Mesenchymal stem cell (in vitro differentiated cells and primary cell): Measurements from ENCODE around the gene FRMD4A.

Source experiments
- DNase-seq: peaks from one replicate; pipeline ENCODE4 v3.0.0-alpha.2; 2013
- H2AFZ ChIP-seq: one replicate; pipeline ENCODE4 v1.6.1; 2013; ENCODE audit warnings: low read depth, mild to moderate bottlenecking, control low read depth, inconsistent platforms, low read length, moderate library complexity
- H2AK5ac ChIP-seq: 2 replicates; pipeline ENCODE4 v1.6.1; 2013; ENCODE audit warnings: low read length, moderate library complexity, mild to moderate bottlenecking, inconsistent platforms; ENCODE audit not compliant: severe bottlenecking
- H2BK120ac ChIP-seq: one replicate; pipeline ENCODE4 v1.6.1; 2013; ENCODE audit warnings: low read depth, mild to moderate bottlenecking, inconsistent platforms, low read length, moderate library complexity
- H2BK12ac ChIP-seq, 2 experiments: one replicate each; pipeline ENCODE4 v1.6.1; 2013; ENCODE audit warnings: inconsistent platforms in 2 of 2, low read length in 2 of 2, mild to moderate bottlenecking in 2 of 2, moderate library complexity in 2 of 2, control low read depth in 1 of 2
- H2BK15ac ChIP-seq: one replicate; pipeline ENCODE4 v1.6.1; 2013; ENCODE audit warnings: mild to moderate bottlenecking, low read depth, inconsistent platforms; ENCODE audit not compliant: poor library complexity, severe bottlenecking
- H2BK5ac ChIP-seq: 2 replicates; pipeline ENCODE4 v1.6.1; 2013; ENCODE audit warnings: low read depth, mild to moderate bottlenecking, low read length, control low read depth, inconsistent platforms; ENCODE audit not compliant: poor library complexity, severe bottlenecking
- H3K14ac ChIP-seq, 2 experiments: one replicate each; pipeline ENCODE4 v1.6.1; 2013; ENCODE audit warnings: inconsistent platforms in 2 of 2, low read length in 2 of 2, control low read depth in 1 of 2, mild to moderate bottlenecking in 1 of 2, moderate library complexity in 1 of 2
- H3K18ac ChIP-seq, 2 experiments: one replicate each; pipeline ENCODE4 v1.6.1; 2013; ENCODE audit warnings: inconsistent platforms in 2 of 2, low read length in 2 of 2, control low read depth in 1 of 2, low read depth in 1 of 2, mild to moderate bottlenecking in 1 of 2
- H3K23ac ChIP-seq, 2 experiments: one replicate each; pipeline ENCODE4 v1.6.1; 2013; ENCODE audit warnings: inconsistent platforms in 2 of 2, low read length in 2 of 2, mild to moderate bottlenecking in 2 of 2, moderate library complexity in 2 of 2, control low read depth in 1 of 2
- H3K27ac ChIP-seq: 2 replicates; pipeline ENCODE4 v1.5.1; 2013; ENCODE audit warnings: mild to moderate bottlenecking, moderate library complexity, low read length, control low read depth, inconsistent platforms; ENCODE audit not compliant: poor library complexity, severe bottlenecking
- H3K27me3 ChIP-seq, 2 experiments: 2 replicates each; pipeline versions ENCODE4 v1.6.1 to v1.7.0; 2013; ENCODE audit warnings: low read length in 2 of 2, mild to moderate bottlenecking in 2 of 2, moderate library complexity in 2 of 2, control low read depth in 1 of 2, inconsistent platforms in 1 of 2; ENCODE audit not compliant: control insufficient read depth in 1 of 2, insufficient read depth in 1 of 2
- H3K36me3 ChIP-seq, 2 experiments: 2 replicates each; pipeline versions ENCODE4 v1.6.1 to v1.7.0; 2013; ENCODE audit warnings: low read length in 2 of 2, control low read depth in 1 of 2, inconsistent platforms in 1 of 2, low read depth in 1 of 2, mild to moderate bottlenecking in 1 of 2; ENCODE audit not compliant: insufficient read depth in 2 of 2, control insufficient read depth in 1 of 2
- H3K4ac ChIP-seq, 2 experiments: one replicate each; pipeline ENCODE4 v1.6.1; 2013; ENCODE audit warnings: inconsistent platforms in 2 of 2, low read length in 2 of 2, mild to moderate bottlenecking in 2 of 2, moderate library complexity in 2 of 2, control low read depth in 1 of 2, low read depth in 1 of 2
- H3K4me1 ChIP-seq: 2 replicates; pipeline ENCODE4 v1.6.1; 2013; ENCODE audit warnings: low read depth, low read length, control low read depth; ENCODE audit not compliant: control insufficient read depth, insufficient read depth
- H3K4me2 ChIP-seq: 2 replicates; pipeline ENCODE4 v1.6.1; 2013; ENCODE audit warnings: low read length, mild to moderate bottlenecking, inconsistent platforms; ENCODE audit not compliant: poor library complexity, severe bottlenecking
- H3K4me3 ChIP-seq, 2 experiments: 2 replicates each; pipeline versions ENCODE4 v1.5.1 to v1.7.0; 2013; ENCODE audit warnings: low read length in 2 of 2, mild to moderate bottlenecking in 2 of 2, control low read depth in 1 of 2, low read depth in 1 of 2; ENCODE audit not compliant: insufficient read depth in 1 of 2
- H3K79me1 ChIP-seq: replicated peaks from 2 replicates; pipeline ENCODE4 v1.6.1; 2013; ENCODE audit warnings: mild to moderate bottlenecking, control low read depth, low read length, inconsistent platforms; ENCODE audit not compliant: poor library complexity, severe bottlenecking
- H3K9ac ChIP-seq: 2 replicates; pipeline ENCODE4 v1.7.0; 2013; ENCODE audit warnings: mild to moderate bottlenecking, low read length, moderate library complexity
- H3K9me3 ChIP-seq: 2 replicates; pipeline ENCODE4 v1.7.0; 2013; ENCODE audit warnings: mild to moderate bottlenecking, low read length; ENCODE audit not compliant: control insufficient read depth
- H4K8ac ChIP-seq: one replicate; pipeline ENCODE4 v1.6.1; 2013; ENCODE audit warnings: inconsistent platforms, mild to moderate bottlenecking, low read length, moderate library complexity
- H4K91ac ChIP-seq: one replicate; pipeline ENCODE4 v1.6.1; 2013; ENCODE audit warnings: mild to moderate bottlenecking, low read length, inconsistent platforms
- WGBS: methylation state at CpG from one replicate; pipeline ENCODE4 v1.1.7; 2013; ENCODE audit warnings: mixed read lengths; 5-methylcytosine and 5-hydroxymethylcytosine counted together

FRMD4A gene

GRCh38 chr10:13916384-13916947 is 414.3 kb downstream of the FRMD4A start:
- H2BK5ac ChIP-seq: no peak overlapping the region
- no peak overlapping the region for H4K8ac ChIP-seq
- no peak overlapping the region for H4K91ac ChIP-seq
- no peak overlapping the region for H3K4me2 ChIP-seq
- no peak for DNase-seq
- no peaks in the 10 kb centered on the region for H3K36me3 ChIP-seq
- H3K27me3 ChIP-seq: no peaks in the 10 kb centered on the region
- no peak overlapping the region for H3K27ac ChIP-seq
- H3K23ac ChIP-seq: no peak overlapping the region
- WGBS: 87% methylated on average over 2 of the region's 4 CpGs
- H3K4me1 ChIP-seq: peaks cover 12% of the 10 kb centered on the region
- no peak overlapping the region for H2AFZ ChIP-seq
- no peak overlapping the region for H3K4me3 ChIP-seq
- H2BK120ac ChIP-seq: no peak overlapping the region
- H3K14ac ChIP-seq: no peak overlapping the region
- no peak overlapping the region for H3K18ac ChIP-seq
- H2BK15ac ChIP-seq: no peak overlapping the region
- H3K4ac ChIP-seq: no peak overlapping the region
- H2BK12ac ChIP-seq: no peak overlapping the region
- H3K9me3 ChIP-seq: no peaks in the 10 kb centered on the region
- H2AK5ac ChIP-seq: peak overlapping the region; percentile 17
- no peak overlapping the region for H3K9ac ChIP-seq
- H3K79me1 ChIP-seq: peaks cover 1% of the 10 kb centered on the region

GRCh38 chr10:13915710-13916109 is 415.0 kb downstream of the FRMD4A start:
- DNase-seq: no peak
- no peak overlapping the region for H3K4me3 ChIP-seq

GRCh38 chr10:13913897-13914296 is 416.8 kb downstream of the FRMD4A start:
- Histone ChIP-seq H3K9me3 (no peaks in the 10 kb centered on the region), H3K27ac (no peak overlapping the region), H3K4me2 (no peak overlapping the region), H2BK5ac (no peak overlapping the region), H3K27me3 (no peaks in the 10 kb centered on the region), H3K14ac (no peak overlapping the region), H2BK12ac (no peak overlapping the region), H2BK15ac (no peak overlapping the region), H2AFZ (no peak overlapping the region), H2AK5ac (peak overlapping the region; percentile 30), H3K36me3 (no peaks in the 10 kb centered on the region), H3K4ac (no peak overlapping the region), H2BK120ac (no peak overlapping the region), H3K9ac (no peak overlapping the region), H3K23ac (no peak overlapping the region), H4K8ac (no peak overlapping the region), H3K18ac (peak overlapping the region in 1 of 2 experiments; percentile 42), H3K4me1 (peaks cover 9% of the 10 kb centered on the region), H3K4me3 (no peak overlapping the region), H3K79me1 (peaks cover 1% of the 10 kb centered on the region), H4K91ac (no peak overlapping the region)
- WGBS: 100% methylated on average over 4 of the region's 5 CpGs
- DNase-seq: no peak

More at GRCh38 chr10:13915710-13916109, 415.0 kb downstream of the FRMD4A start:
- no peaks in the 10 kb centered on the region for H3K36me3 ChIP-seq
- peak overlapping the region; percentile 66 for H4K8ac ChIP-seq
- H3K14ac ChIP-seq: no peak overlapping the region
- peaks cover 1% of the 10 kb centered on the region for H3K79me1 ChIP-seq
- no peaks in the 10 kb centered on the region for H3K9me3 ChIP-seq
- H2BK120ac ChIP-seq: no peak overlapping the region
- no peak overlapping the region for H2BK15ac ChIP-seq
- no peak overlapping the region for H2AFZ ChIP-seq
- H2AK5ac ChIP-seq: peak overlapping the region; percentile 70
- H3K9ac ChIP-seq: no peak overlapping the region
- no peak overlapping the region for H2BK5ac ChIP-seq
- no peak overlapping the region for H2BK12ac ChIP-seq
- H3K18ac ChIP-seq: peak overlapping the region in 1 of 2 experiments; percentile 5
- H3K23ac ChIP-seq: no peak overlapping the region
- H3K27me3 ChIP-seq: no peaks in the 10 kb centered on the region
- 71% methylated on average over 7 of the region's 7 CpGs for WGBS
- no peak overlapping the region for H3K27ac ChIP-seq
- H3K4me2 ChIP-seq: no peak overlapping the region
- peaks cover 12% of the 10 kb centered on the region for H3K4me1 ChIP-seq
- H4K91ac ChIP-seq: no peak overlapping the region
- no peak overlapping the region for H3K4ac ChIP-seq

- Histone ChIP-seq H3K4ac (no peak overlapping the region), H3K9me3 (no peaks in the 10 kb centered on the region), H2AK5ac (no peak overlapping the region), H2AFZ (no peak overlapping the region), H3K18ac (no peak overlapping the region), H3K36me3 (no peaks in the 10 kb centered on the region), H4K91ac (no peak overlapping the region), H3K14ac (no peak overlapping the region), H3K27me3 (no peaks in the 10 kb centered on the region), H3K27ac (no peak overlapping the region), H3K4me2 (no peak overlapping the region), H3K79me1 (peaks cover 1% of the 10 kb centered on the region), H3K23ac (no peak overlapping the region), H3K4me1 (peaks cover 6% of the 10 kb centered on the region), H2BK12ac (no peak overlapping the region), H3K9ac (no peak overlapping the region), H2BK5ac (no peak overlapping the region), H2BK15ac (no peak overlapping the region), H2BK120ac (no peak overlapping the region), H4K8ac (no peak overlapping the region), H3K4me3 (no peak overlapping the region)
- 100% methylated on average over 2 of the region's 2 CpGs for WGBS
- no peak for DNase-seq
These were observed 418.8 kb downstream of the FRMD4A start for GRCh38 chr10:13911821-13912520.
